Stomach (tissue), 9 donors: Measurements from ENCODE around the gene COPZ2. TPM values are rescaled to one million over a fixed set of nuclear protein-coding genes. Genes with fewer than 3 reads are reported as not detected.

Source experiments
- DNase-seq, 2 donors: peaks; one replicate each; pipeline versions ENCODE4 v3.0.0 to v3.0.0-alpha.2; 2013 to 2019
- H3K27ac ChIP-seq, 5 donors: fragments of 200-600 bp in 4 of 5; sonication (generic) in 4 of 5; one replicate each; pipeline ENCODE4 v1.5.1; 2013 to 2019; ENCODE audit warnings: mild to moderate bottlenecking in 1 of 5, moderate library complexity in 1 of 5
- H3K27me3 ChIP-seq, 3 donors: fragments of 200-600 bp; sonication (generic); one replicate each; pipeline ENCODE4 v1.5.1; 2017 to 2019; ENCODE audit warnings: mixed run types in 1 of 3
- H3K36me3 ChIP-seq, 4 donors: fragments of 200-600 bp; sonication (generic); 1 replicate in 3 of 4; 2 replicates in 1 of 4; pipeline ENCODE4 v1.5.1; 2016 to 2019
- H3K4me1 ChIP-seq, 4 donors: fragments of 200-600 bp; sonication (generic); one replicate each; pipeline ENCODE4 v1.5.1; 2016 to 2019
- H3K4me3 ChIP-seq, 4 donors: fragments of 200-600 bp; sonication (generic) in 3 of 4; one replicate each; pipeline ENCODE4 v1.5.1; 2016 to 2019; ENCODE audit warnings: mild to moderate bottlenecking in 1 of 4
- H3K9me3 ChIP-seq, 4 donors: fragments of 200-600 bp; sonication (generic); one replicate each; pipeline ENCODE4 v1.5.1; 2016 to 2019
- EP300 ChIP-seq: sonication (generic); formaldehyde crosslinking; IDR thresholded peaks from one replicate; pipeline ENCODE4 v1.6.1; 2017; ENCODE audit warnings: antibody characterized with exemption
- POLR2A ChIP-seq, 4 donors: fragments of 450-650 bp; IDR thresholded peaks; one replicate each; pipeline ENCODE4 v1.6.1; 2016; ENCODE audit warnings: antibody characterized with exemption in 4 of 4, control low read depth in 2 of 4, mild to moderate bottlenecking in 1 of 4, moderate library complexity in 1 of 4
- POLR2AphosphoS5 ChIP-seq, 3 donors: sonication (generic); formaldehyde crosslinking; IDR thresholded peaks; one replicate each; pipeline ENCODE4 v1.6.1; 2016; ENCODE audit warnings: antibody characterized with exemption in 3 of 3
- WGBS, 5 donors: extraction: QIAGEN DNeasy Blood & Tissue Kit in 3 of 5; methylation state at CpG; one replicate each; pipeline versions ENCODE4 v1.1.5 to v1.1.7; 2013 to 2018; 5-methylcytosine and 5-hydroxymethylcytosine counted together
- intact Hi-C: fragments of 100-400 bp; cut with DNase I; formaldehyde crosslinking; loops from one replicate; pipeline ENCODE4 v1.15.1; 2023; ENCODE audit warnings: low total_unique reads
- polyA plus RNA-seq, 3 donors: library from polyadenylated mRNA; stranded (reverse); fragments of 200-250 nt; gene quantifications; one replicate each; pipeline ENCODE4 v1.2.3, GENCODE V29; 2013
- total RNA-seq, 5 donors: library from RNA; depleted of rRNA; stranded (reverse); fragments of >200 nt; gene quantifications; one replicate each; pipeline versions ENCODE4 v1.1.0 to v1.2.3, GENCODE V29; 2014 to 2016
- TF ChIP-seq, protein P1 (sequence below), 7 experiments: fragments of 450-650 bp in 4 of 7; fragments of 200-600 bp in 3 of 7; sonication (generic) in 3 of 7; IDR thresholded peaks; one replicate each; pipeline ENCODE4 v1.5.1; 2016 to 2019; ENCODE audit warnings: antibody characterized with exemption in 7 of 7, control low read depth in 2 of 7, mild to moderate bottlenecking in 1 of 7
- donor health status: healthy with polysubstance abuse.
- donor health status: Bipolar disorder and iron deficiency.
- donor health status: healthy.

The COPZ2 gene
- total and polyA plus RNA-seq, 8 donors: 6.8 to 187 (median 17.0) TPM

DNA sequence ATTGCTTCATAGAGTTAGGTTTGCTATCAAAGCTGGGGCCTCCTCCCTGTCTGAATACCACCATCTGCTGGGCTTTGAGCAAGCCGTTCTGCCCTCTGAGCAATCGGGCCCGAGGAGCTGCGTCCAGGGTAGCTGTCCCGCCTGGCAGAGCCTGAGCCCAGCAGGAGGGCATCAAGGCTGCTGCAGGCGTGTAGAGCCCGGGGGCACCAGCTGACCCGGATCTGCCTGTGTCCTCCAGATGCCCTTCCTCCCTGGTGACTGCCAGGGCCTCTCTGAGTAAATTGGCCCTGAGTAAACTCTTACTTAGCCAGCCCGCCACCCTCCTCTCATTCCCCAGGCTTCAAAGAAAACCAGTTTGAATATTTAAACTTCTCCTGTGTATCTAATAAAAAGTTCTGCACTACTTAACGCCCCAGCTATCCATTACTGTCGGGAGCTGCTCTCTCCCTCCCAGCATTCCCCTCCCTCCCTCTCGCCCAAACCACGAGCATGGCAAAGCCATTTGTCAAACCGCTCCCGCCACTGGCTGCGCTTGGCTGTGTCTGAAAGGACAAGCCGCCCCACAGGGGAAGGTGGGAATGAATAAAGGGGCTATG is 50.3 kb downstream of the COPZ2 start:
- peak overlapping the region; percentile 31 to 49 (median 41) for H3K27ac ChIP-seq
- H3K4me1 ChIP-seq: peaks cover 11 to 41% (median 24%) of the 10 kb centered on the region in 4 donors
- 17 to 36% (median 23%) methylated on average over 17 of the region's 17 CpGs for WGBS, 5 donors
- TF ChIP-seq POLR2A (IDR thresholded peaks at IDR 0.05) (no peak), POLR2AphosphoS5 (IDR thresholded peaks at IDR 0.05) (no peak), EP300 (no peak)
- TF ChIP-seq, protein P1, sequence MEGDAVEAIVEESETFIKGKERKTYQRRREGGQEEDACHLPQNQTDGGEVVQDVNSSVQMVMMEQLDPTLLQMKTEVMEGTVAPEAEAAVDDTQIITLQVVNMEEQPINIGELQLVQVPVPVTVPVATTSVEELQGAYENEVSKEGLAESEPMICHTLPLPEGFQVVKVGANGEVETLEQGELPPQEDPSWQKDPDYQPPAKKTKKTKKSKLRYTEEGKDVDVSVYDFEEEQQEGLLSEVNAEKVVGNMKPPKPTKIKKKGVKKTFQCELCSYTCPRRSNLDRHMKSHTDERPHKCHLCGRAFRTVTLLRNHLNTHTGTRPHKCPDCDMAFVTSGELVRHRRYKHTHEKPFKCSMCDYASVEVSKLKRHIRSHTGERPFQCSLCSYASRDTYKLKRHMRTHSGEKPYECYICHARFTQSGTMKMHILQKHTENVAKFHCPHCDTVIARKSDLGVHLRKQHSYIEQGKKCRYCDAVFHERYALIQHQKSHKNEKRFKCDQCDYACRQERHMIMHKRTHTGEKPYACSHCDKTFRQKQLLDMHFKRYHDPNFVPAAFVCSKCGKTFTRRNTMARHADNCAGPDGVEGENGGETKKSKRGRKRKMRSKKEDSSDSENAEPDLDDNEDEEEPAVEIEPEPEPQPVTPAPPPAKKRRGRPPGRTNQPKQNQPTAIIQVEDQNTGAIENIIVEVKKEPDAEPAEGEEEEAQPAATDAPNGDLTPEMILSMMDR (IDR thresholded peaks at IDR 0.05): no peak
- H3K4me3 ChIP-seq: no peak overlapping the region
- intact Hi-C loops: no loop called here
- no peaks in the 10 kb centered on the region for H3K9me3 ChIP-seq
- H3K36me3 ChIP-seq: peaks cover 3 to 27% (median 23%) of the 10 kb centered on the region in 4 donors
- peak; percentile 73 to 87 for DNase-seq
- no peaks in the 10 kb centered on the region for H3K27me3 ChIP-seq

DNA sequence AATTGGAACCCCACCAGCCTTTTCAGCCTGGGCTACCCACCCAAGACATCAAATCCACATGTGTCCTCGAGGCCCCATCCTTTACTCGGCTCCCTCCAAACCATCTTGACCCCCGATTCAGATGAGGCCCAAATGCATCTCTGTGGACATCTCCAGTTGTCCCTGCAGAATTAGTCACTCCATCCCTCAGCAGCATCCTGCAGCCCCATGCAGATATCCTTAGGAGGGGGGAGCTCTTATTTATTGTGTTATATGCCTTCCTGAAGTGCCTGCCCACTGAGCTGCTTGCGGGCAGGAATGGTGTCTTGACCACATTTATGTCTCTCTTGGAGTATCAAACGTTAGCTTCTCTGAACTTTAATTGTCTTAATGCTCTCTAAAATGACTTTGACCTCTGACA is 51.1 kb downstream of the COPZ2 start:
- no peak overlapping the region for H3K4me3 ChIP-seq
- 77 to 84% (median 79%) methylated on average over 5 of the region's 5 CpGs for WGBS, 5 donors
- peaks cover 11 to 49% (median 27%) of the 10 kb centered on the region in 4 donors for H3K4me1 ChIP-seq
- H3K36me3 ChIP-seq: peaks cover 12 to 35% (median 31%) of the 10 kb centered on the region in 4 donors
- intact Hi-C loops: no loop called here
- no peak for TF ChIP-seq POLR2AphosphoS5 (IDR thresholded peaks at IDR 0.05)
- TF ChIP-seq, protein P1 (IDR thresholded peaks at IDR 0.05): no peak
- TF ChIP-seq POLR2A (IDR thresholded peaks at IDR 0.05): no peak
- TF ChIP-seq EP300: no peak
- H3K27me3 ChIP-seq: no peaks in the 10 kb centered on the region
- DNase-seq: no peak
- peak overlapping the region in 1 of 5 donors; percentile 31 for H3K27ac ChIP-seq
- no peaks in the 10 kb centered on the region for H3K9me3 ChIP-seq

DNA sequence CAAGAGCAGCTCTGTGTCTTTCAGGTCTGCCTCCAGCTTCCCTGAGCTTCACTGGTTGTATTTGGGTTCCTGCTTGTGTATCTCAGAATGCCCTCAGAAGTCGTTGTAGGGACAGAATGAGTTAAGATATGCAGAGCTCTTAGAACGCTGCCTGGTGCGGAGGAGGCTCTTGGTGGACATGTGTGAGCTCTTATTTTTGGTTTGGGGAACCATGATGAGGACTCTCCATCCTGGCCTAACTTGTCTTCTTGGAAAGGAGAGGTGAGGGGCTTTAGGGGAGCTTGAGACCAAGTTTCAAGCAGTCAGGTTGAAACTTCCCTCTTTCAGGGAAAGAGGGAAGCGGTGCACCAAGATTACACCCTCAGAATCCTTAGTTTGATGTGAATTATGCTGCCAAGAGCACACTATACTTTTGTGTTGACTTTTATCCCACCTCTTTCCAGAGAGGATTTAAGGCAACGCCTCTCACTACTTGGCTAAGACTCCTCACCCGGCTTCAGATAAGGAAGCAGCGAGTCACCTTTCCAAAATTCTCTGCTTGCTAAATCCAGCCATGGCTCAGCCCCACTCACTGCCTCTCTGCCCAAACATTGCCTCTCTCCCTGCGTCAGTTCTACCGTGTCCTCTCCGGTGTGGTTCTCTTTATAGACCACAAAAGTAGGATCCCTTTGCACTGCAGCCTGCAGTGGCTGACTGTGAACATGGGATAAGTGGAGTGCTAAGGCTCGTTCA is 53.9 kb downstream of the COPZ2 start:
- TF ChIP-seq POLR2AphosphoS5 (IDR thresholded peaks at IDR 0.05) (no peak), POLR2A (IDR thresholded peaks at IDR 0.05) (no peak), EP300 (no peak)
- TF ChIP-seq, protein P1 (IDR thresholded peaks at IDR 0.05): no peak
- DNase-seq: no peak
- H3K36me3 ChIP-seq: peaks cover 30 to 64% (median 60%) of the 10 kb centered on the region in 4 donors
- 36 to 47% (median 37%) methylated on average over 11 of the region's 11 CpGs for WGBS, 5 donors
- intact Hi-C loops: no loop called here
- H3K9me3 ChIP-seq: no peaks in the 10 kb centered on the region
- H3K4me1 ChIP-seq: peaks cover 11 to 42% (median 26%) of the 10 kb centered on the region in 4 donors
- H3K27me3 ChIP-seq: no peaks in the 10 kb centered on the region
- peak overlapping the region in 1 of 5 donors; percentile 38 for H3K27ac ChIP-seq
- H3K4me3 ChIP-seq: no peak overlapping the region

DNA sequence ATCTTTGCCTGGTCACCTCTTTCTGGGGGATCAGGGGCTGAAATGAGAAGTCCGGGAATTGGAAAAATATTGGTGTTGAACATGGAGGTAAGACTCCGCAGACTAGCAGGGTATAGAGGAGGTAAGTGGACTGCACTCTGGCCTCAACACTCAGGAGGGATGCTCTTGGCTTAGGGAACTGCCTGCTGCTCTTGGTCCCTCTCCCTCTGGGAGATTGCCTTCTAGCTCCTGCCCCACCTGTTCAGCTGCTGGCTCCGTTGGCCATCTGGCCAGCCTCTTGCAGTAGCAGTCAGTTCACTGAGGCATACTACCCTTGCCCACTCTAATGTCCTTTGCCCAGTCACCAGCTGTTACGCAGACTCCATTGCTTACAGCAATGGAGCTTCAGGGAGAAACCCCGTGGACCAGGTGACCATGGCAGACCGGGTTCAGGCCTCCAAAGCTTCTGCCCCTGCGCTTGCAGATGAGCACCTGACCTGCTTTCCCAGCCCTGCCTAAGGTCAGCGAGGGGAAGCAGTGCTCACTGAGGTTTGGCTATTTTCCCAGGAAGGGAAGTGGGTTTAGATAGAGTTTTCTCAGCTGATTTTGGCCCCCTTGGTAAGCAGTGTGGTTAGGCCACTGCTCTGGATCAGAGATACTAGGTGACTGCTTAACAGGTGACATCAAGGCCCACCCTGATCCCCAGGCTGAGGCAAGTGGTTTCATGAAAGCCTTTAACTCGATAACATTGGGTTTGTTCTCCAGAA is 54.8 kb downstream of the COPZ2 start:
- peaks cover 35 to 72% (median 68%) of the 10 kb centered on the region in 4 donors for H3K36me3 ChIP-seq
- 59 to 75% (median 66%) methylated on average over 4 to 9 of the region's 9 CpGs for WGBS, 5 donors

More for the DNA sequence above, 54.8 kb downstream of the COPZ2 start:
- Histone ChIP-seq H3K9me3 (no peaks in the 10 kb centered on the region), H3K27ac (peak overlapping the region in 1 of 5 donors; percentile 38), H3K4me3 (no peak overlapping the region), H3K27me3 (no peaks in the 10 kb centered on the region), H3K4me1 (peaks cover 9 to 42% (median 25%) of the 10 kb centered on the region in 4 donors)
- intact Hi-C loops: no loop called here
- TF ChIP-seq POLR2AphosphoS5 (IDR thresholded peaks at IDR 0.05): no peak
- TF ChIP-seq POLR2A (IDR thresholded peaks at IDR 0.05): no peak
- TF ChIP-seq, protein P1 (IDR thresholded peaks at IDR 0.05): no peak
- no peak for TF ChIP-seq EP300
- no peak for DNase-seq
